Breast epithelium (tissue), 3 donors: ENCODE measurements around the gene CCDC85C.
A peak's percentile ranks its signal among the peaks of the same experiment; 100 is the strongest.

Source experiments
- CTCF ChIP-seq, 3 donors: fragments of 450-650 bp; IDR thresholded peaks; one replicate each; pipeline ENCODE4 v1.5.1; 2016 to 2017; ENCODE audit warnings: antibody characterized with exemption in 3 of 3, mild to moderate bottlenecking in 3 of 3, moderate library complexity in 3 of 3
- POLR2A ChIP-seq: fragments of 450-650 bp; IDR thresholded peaks from one replicate; pipeline ENCODE4 v1.6.1; 2016; ENCODE audit warnings: antibody characterized with exemption, mild to moderate bottlenecking, moderate library complexity
- POLR2AphosphoS5 ChIP-seq, 3 donors: sonication (generic); formaldehyde crosslinking; IDR thresholded peaks; one replicate each; pipeline ENCODE4 v1.6.1; 2017; ENCODE audit warnings: antibody characterized with exemption in 3 of 3

- TF ChIP-seq CTCF (IDR thresholded peaks at IDR 0.05): no peak
- no peak for TF ChIP-seq POLR2A
- peak in 1 of 3 donors; percentile 35 for TF ChIP-seq POLR2AphosphoS5 (IDR thresholded peaks at IDR 0.05)
Measured at GRCh38 chr14:99579903-99580571, 24.0 kb downstream of the CCDC85C start.
